B cell (primary cell): Measurements from ENCODE around the gene RAB8A.

Experiments used
- EZH2 ChIP-seq: IDR thresholded peaks from 2 replicates; pipeline ENCODE4 v1.6.1; 2012; ENCODE audit warnings: borderline replicate concordance, low read depth, mild to moderate bottlenecking, moderate library complexity, low read length; ENCODE audit not compliant: insufficient read depth, poor library complexity, severe bottlenecking
- TF ChIP-seq, protein P1 (sequence below): fragments of 200-600 bp; IDR thresholded peaks from one replicate; pipeline ENCODE4 v1.8.0; 2022; ENCODE audit warnings: antibody characterized with exemption, mild to moderate bottlenecking

DNA sequence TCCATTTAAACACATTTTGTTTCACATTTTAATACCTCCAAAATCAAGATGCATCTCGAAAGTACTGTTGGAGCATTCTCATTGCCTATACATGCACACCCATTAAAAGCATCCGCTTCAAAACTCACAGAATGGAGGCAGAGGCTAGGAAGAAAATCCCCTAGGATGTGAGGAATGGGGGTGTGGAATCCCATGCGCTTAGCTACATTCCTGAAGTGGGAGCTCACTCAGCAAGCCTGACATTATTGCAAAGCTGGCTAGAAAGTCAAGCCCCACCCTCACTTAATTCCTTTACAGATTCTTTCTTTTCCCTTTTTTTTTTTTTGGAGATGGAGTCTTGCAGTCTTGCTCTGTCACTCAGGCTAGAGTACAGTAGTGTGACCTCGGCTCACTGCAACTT lies 68.9 kb downstream of the RAB8A start:
- TF ChIP-seq, protein P1, sequence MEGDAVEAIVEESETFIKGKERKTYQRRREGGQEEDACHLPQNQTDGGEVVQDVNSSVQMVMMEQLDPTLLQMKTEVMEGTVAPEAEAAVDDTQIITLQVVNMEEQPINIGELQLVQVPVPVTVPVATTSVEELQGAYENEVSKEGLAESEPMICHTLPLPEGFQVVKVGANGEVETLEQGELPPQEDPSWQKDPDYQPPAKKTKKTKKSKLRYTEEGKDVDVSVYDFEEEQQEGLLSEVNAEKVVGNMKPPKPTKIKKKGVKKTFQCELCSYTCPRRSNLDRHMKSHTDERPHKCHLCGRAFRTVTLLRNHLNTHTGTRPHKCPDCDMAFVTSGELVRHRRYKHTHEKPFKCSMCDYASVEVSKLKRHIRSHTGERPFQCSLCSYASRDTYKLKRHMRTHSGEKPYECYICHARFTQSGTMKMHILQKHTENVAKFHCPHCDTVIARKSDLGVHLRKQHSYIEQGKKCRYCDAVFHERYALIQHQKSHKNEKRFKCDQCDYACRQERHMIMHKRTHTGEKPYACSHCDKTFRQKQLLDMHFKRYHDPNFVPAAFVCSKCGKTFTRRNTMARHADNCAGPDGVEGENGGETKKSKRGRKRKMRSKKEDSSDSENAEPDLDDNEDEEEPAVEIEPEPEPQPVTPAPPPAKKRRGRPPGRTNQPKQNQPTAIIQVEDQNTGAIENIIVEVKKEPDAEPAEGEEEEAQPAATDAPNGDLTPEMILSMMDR = no peak
- no peak for TF ChIP-seq EZH2
